Activated T-cell treated with anti-CD3 and anti-CD28 coated beads, Interleukin-2, amount 50 U/mL, for 72 hours (primary cell): ENCODE data around the gene CALHM1. TPM values are rescaled to one million over a fixed set of nuclear protein-coding genes. Genes with fewer than 3 reads are reported as not detected.
"Not testable (repeated sequence)": the region's sequence is repeated elsewhere in the genome, so short reads cannot be mapped to it uniquely, and the experiment has no call there.

Experiments used
- ATAC-seq, 2 donors: fragments of 150-1000 bp; cut with Tn5 transposase; replicated peaks in 1 of 2; 2 replicates each; pipeline ENCODE4 v1.10.0; 2021; ENCODE audit warnings: moderate library complexity in 2 of 2, mild to moderate bottlenecking in 1 of 2
- DNase-seq, 2 donors: peaks; one replicate each; pipeline ENCODE4 v3.0.0; 2021 to 2022; ENCODE audit warnings: mixed read lengths in 1 of 2
- H3K27ac Mint-ChIP-seq: one replicate; pipeline ENCODE4 v1.8.0; 2022; ENCODE audit warnings: mild to moderate bottlenecking, moderate library complexity, mixed read lengths
- H3K27me3 Mint-ChIP-seq: one replicate; pipeline ENCODE4 v1.8.0; 2022; ENCODE audit warnings: low read depth, mixed read lengths
- H3K36me3 Mint-ChIP-seq, 2 donors: one replicate each; pipeline ENCODE4 v1.8.0; 2022; ENCODE audit warnings: mixed read lengths in 2 of 2, mild to moderate bottlenecking in 1 of 2; ENCODE audit not compliant: insufficient read depth in 2 of 2
- H3K4me1 Mint-ChIP-seq: one replicate; pipeline ENCODE4 v1.8.0; 2022; ENCODE audit warnings: low read depth, mixed read lengths
- H3K4me3 Mint-ChIP-seq, 2 donors: one replicate each; pipeline ENCODE4 v1.8.0; 2022; ENCODE audit warnings: mild to moderate bottlenecking in 2 of 2, mixed read lengths in 2 of 2, moderate library complexity in 2 of 2
- H3K9me3 Mint-ChIP-seq, 2 donors: one replicate each; pipeline ENCODE4 v1.8.0; 2022; ENCODE audit warnings: mixed read lengths in 2 of 2
- total RNA-seq, 2 donors: library from RNA; stranded (reverse); gene quantifications; one replicate each; pipeline ENCODE4 v1.2.3, GENCODE V29; 2022

CALHM1 gene
- total RNA-seq, 2 donors from 2014 or later = not detected

DNA sequence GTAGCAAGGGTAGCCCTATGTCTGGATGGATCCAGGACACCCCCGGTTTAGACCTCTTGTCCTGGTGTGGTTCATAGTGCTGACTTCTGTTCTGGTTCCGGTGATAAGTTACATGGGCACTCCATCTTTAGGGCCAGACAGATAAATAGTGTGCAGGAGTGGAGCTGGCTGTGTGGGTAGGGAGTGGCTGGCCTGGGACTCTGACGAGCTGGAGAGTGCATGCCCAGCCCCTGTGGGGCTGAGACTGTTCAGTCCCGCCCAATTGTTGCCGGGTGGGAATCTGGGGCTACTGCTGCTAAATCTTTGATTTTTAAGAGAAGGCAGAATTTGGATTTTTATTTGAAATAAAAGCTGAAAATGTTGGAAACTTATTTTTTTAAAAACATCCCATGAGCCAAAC is 35.0 kb downstream of the CALHM1 start:
- ATAC-seq (no peak), DNase-seq (no peak)
- no peaks in the 10 kb centered on the region for H3K9me3 Mint-ChIP-seq
- no peaks in the 10 kb centered on the region for H3K27me3 Mint-ChIP-seq
- H3K4me3 Mint-ChIP-seq = no peak overlapping the region
- H3K27ac Mint-ChIP-seq = no peak overlapping the region
- H3K36me3 Mint-ChIP-seq = peaks cover 7 to 29% of the 10 kb centered on the region in 2 donors
- H3K4me1 Mint-ChIP-seq = peaks cover 10% of the 10 kb centered on the region

DNA sequence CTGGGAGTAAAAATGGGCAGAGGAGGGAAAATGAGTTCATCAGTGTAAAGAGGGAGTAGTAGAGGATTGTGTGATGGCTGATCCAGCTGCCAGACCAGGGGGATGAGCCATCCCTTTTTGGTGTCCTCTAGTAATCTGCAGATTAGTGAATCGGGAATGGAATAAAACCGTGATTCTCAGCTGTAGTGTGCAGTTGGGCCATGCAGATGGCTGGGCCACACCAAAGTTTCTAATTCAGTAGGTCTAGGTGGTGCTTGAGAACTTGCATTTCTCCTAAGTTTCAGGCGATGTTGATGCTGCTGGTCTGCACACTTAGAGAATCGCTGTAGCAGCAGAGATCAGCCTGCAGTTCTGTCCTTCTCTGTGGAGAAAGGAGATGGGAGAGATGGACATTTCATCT is 39.6 kb downstream of the CALHM1 start:
- no peak for DNase-seq
- Mint-ChIP-seq H3K9me3 (no peaks in the 10 kb centered on the region), H3K4me1 (no peaks in the 10 kb centered on the region), H3K4me3 (no peak overlapping the region), H3K27me3 (no peaks in the 10 kb centered on the region), H3K27ac (no peak overlapping the region), H3K36me3 (peaks cover 14 to 46% of the 10 kb centered on the region in 2 donors)
- no peak for ATAC-seq

DNA sequence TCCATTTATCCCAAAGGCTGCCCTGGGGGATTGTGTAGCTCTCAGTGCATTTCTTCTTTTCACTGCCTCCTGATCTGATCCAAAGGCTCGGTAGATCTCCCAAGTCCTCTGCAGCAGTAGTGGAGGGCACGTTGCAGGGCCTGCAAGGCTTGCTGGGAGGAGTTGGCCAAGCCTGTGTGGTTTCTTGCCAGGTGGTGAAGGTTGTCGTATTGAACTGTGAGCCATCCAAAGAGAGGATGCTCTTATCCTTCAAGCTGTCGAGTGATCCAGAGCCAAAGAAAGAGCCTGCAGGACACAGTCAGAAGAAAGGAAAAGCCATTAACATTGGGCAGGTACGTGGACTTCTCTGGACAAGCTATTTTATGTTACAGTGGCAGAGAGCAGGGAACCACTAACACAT is 41.1 kb downstream of the CALHM1 start:
- no peak overlapping the region for H3K27ac Mint-ChIP-seq

DNA sequence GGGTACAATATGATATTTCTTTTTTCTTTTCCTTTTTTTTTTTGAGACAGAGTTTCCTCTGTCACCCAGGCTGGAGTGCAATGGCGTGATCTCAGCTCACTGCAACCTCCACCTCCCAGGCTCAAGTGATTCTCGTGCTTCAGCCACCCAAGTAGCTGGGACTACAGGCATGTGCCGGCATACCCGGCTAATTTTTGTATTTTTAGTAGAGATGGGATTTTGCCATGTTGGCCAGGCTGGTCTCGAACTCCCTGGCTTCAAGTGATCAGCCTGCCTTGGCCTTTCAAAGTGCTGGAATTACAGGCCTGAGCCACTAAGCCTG is 41.6 kb downstream of the CALHM1 start:
- not testable (repeated sequence) for H3K9me3 Mint-ChIP-seq, DNase-seq, H3K4me1 Mint-ChIP-seq, H3K27ac Mint-ChIP-seq, H3K4me3 Mint-ChIP-seq, H3K27me3 Mint-ChIP-seq, ATAC-seq
- H3K36me3 Mint-ChIP-seq = peaks cover 9 to 48% of the 10 kb centered on the region in 2 donors

More for the DNA sequence above, 41.1 kb downstream of the CALHM1 start:
- Mint-ChIP-seq H3K4me3 (no peak overlapping the region), H3K9me3 (no peaks in the 10 kb centered on the region), H3K4me1 (no peaks in the 10 kb centered on the region), H3K36me3 (peaks cover 11 to 48% of the 10 kb centered on the region in 2 donors), H3K27me3 (no peaks in the 10 kb centered on the region)
- no peak for DNase-seq
- no peak for ATAC-seq

DNA sequence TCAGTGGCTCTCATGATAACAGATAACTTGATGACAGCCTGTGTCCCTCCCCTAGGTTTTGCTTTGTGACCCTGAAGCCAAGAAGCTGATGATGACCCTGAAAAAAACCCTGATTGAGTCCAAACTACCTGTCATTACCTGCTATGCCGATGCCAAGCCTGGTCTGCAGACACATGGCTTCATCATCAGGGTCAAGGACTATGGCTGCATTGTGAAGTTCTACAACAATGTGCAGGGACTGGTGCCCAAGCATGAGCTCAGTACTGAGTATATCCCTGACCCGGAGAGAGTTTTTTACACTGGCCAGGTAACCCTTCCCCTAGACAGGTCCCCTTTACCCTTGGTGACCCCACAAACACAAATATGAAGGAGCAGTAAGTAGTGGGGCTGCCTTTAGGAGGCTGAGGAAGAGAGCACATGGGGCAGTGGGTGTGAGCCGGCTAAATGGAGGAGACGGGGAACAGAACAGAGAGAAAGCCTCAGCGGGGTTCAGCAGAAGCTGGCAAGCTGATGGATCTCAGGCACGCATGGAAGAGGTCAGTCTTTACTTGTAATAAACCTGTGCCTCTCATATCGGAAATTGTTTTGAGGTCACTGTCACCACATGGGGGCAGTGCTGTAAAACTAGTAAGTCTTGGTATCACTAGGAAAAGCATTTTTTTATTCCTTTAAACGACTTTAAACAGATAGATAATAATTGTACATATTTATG is 42.1 kb downstream of the CALHM1 start:
- peak; percentile 48 to 56 for DNase-seq
- no peaks in the 10 kb centered on the region for H3K9me3 Mint-ChIP-seq
- H3K36me3 Mint-ChIP-seq = peaks cover 9 to 48% of the 10 kb centered on the region in 2 donors
- no peaks in the 10 kb centered on the region for H3K27me3 Mint-ChIP-seq
- no peak overlapping the region for H3K4me3 Mint-ChIP-seq
- no peak overlapping the region for H3K27ac Mint-ChIP-seq
- ATAC-seq = peak in 1 of 2 donors; percentile 38
- H3K4me1 Mint-ChIP-seq = no peaks in the 10 kb centered on the region

DNA sequence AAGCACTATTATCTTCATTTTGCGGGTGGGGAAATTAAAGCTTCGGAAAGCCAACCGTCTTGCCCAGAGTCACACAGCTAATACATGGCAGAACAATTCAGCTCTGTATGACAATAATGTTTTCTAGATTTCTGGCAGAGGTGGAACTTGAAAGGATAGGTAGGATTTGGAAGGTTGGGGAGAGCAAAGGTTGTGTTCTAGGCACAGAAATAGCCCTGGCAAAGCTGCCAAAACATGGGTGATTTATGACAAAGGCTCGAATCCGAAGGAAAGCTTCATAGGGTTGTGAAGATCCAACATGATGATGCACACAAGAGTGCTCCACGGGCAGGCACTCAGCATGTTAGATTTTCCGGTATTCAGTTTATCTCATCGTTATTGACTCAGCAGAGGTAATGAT is 43.1 kb downstream of the CALHM1 start:
- Mint-ChIP-seq H3K27me3 (no peaks in the 10 kb centered on the region), H3K27ac (no peak overlapping the region), H3K9me3 (no peaks in the 10 kb centered on the region), H3K4me1 (no peaks in the 10 kb centered on the region), H3K36me3 (peaks cover 9 to 47% of the 10 kb centered on the region in 2 donors), H3K4me3 (no peak overlapping the region)
- DNase-seq (no peak), ATAC-seq (no peak)

DNA sequence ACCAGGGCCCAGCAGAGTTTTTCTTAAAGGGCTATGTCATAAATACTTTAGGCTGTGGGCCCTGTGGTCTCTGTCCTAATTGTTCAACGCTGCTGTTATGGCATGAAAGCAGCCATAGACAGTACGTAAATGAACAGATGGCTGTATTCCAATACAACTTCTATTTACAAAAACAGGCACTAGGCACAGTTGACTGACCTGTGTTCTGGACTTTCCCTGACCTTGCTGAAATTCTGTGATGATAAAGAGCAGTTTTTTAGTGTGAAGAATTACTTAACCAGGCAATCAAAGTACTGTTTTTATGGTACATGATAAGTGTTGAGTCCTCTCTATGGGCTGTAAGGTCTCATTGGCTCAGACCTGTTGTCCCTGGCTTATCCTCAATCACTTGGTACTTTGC is 45.1 kb downstream of the CALHM1 start:
- Mint-ChIP-seq H3K36me3 (peaks cover 17 to 55% of the 10 kb centered on the region in 2 donors), H3K9me3 (no peaks in the 10 kb centered on the region)

More for the DNA sequence above, 45.1 kb downstream of the CALHM1 start:
- no peak overlapping the region for H3K27ac Mint-ChIP-seq
- H3K27me3 Mint-ChIP-seq = no peaks in the 10 kb centered on the region
- H3K4me1 Mint-ChIP-seq = no peaks in the 10 kb centered on the region
- DNase-seq (no peak), ATAC-seq (no peak)
- H3K4me3 Mint-ChIP-seq = no peak overlapping the region

Other genes with a start within 250 kb of the CALHM1 start
- under 1 TPM in 1 of 2 donors, not detected in 1; 0.12 TPM for gene RPEL1, start 213.0 kb downstream of the CALHM1 start, total RNA-seq
- under 1 TPM; 0.23 to 0.46 TPM for gene INA, start 181.8 kb downstream of the CALHM1 start, total RNA-seq
- gene PCGF6, start 107.8 kb downstream of the CALHM1 start, total RNA-seq = 10 to 100 TPM; 14.5 to 15.2 TPM
- 1 to 10 TPM; 8.6 to 9.5 TPM for gene TAF5, start 90.9 kb downstream of the CALHM1 start, total RNA-seq
- 100 to 1,000 TPM; 245 to 260 TPM for gene ATP5MK, start 62.4 kb downstream of the CALHM1 start, total RNA-seq
- gene PDCD11, start 62.3 kb downstream of the CALHM1 start, total RNA-seq = 10 to 100 TPM; 41.2 to 54.0 TPM
- gene CALHM2, start 6.5 kb downstream of the CALHM1 start, total RNA-seq = 10 to 100 TPM; 11.6 to 18.8 TPM
- gene CALHM3, start 20.3 kb upstream of the CALHM1 start, total RNA-seq = not detected
- gene NEURL1, start 34.8 kb upstream of the CALHM1 start, total RNA-seq = 1 to 10 TPM; 2.5 to 3.5 TPM